BLaER1 (cell line): ENCODE data around the gene CLSTN3.

Source experiments
- H3K27ac ChIP-seq: shearing (Covaris generic); formaldehyde crosslinking; 2 replicates; pipeline ENCODE4 v1.8.1; 2022
- H3K27me3 ChIP-seq: shearing (Covaris generic); formaldehyde crosslinking; 2 replicates; pipeline ENCODE4 v1.8.1; 2022
- H3K36me3 ChIP-seq: shearing (Covaris generic); formaldehyde crosslinking; 2 replicates; pipeline ENCODE4 v1.8.1; 2022
- H3K4me1 ChIP-seq: shearing (Covaris generic); formaldehyde crosslinking; 2 replicates; pipeline ENCODE4 v1.8.1; 2022
- H3K4me2 ChIP-seq: shearing (Covaris generic); formaldehyde crosslinking; 2 replicates; pipeline ENCODE4 v1.8.1; 2022
- H3K4me3 ChIP-seq: shearing (Covaris generic); formaldehyde crosslinking; 2 replicates; pipeline ENCODE4 v1.8.1; 2022
- H3K9ac ChIP-seq: shearing (Covaris generic); formaldehyde crosslinking; 2 replicates; pipeline ENCODE4 v1.8.1; 2022
- H3K9me3 ChIP-seq: shearing (Covaris generic); formaldehyde crosslinking; 2 replicates; pipeline ENCODE4 v1.8.1; 2022
- H4K20me1 ChIP-seq: shearing (Covaris generic); formaldehyde crosslinking; 2 replicates; pipeline ENCODE4 v1.8.1; 2022
- Cebpa-rat ChIP-seq: shearing (Covaris generic); IDR thresholded peaks from 2 replicates; pipeline ENCODE4 v1.8.1; 2022

Gene CLSTN3

DNA sequence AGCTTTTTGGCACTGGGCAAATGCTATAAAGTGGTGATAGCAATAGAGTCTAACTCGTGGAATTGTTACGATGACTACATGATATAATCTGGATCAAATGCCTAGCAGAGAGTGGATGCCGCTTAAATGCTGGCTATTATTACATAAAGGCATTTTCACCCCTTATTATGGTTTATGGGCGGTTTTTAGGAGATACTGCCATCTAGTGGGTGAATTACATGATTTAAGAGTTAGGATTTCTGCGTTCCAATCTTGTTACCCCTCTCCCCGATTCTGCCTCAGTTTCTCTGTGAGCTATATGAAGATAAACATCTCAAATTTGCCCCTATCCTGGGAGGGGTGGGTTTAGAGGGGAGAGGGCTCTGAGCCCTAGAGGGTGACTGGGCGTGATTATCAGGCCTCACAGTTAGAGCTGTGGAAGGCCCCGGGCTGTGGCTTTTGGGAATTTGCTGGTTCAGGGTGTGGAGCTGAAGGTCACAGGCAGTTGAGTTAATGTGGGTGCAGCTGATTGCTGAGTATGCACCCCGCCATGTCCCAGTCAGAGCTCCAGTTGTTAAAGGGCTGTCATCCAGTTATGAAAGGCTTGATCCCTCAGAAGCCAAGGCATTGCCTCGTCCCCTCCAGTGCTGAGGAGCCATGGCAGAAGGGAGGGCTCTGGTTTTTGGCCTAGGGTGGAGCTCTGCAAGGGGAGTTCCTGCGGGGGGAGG, 14.4 kb downstream of the CLSTN3 start:
- H3K4me2 ChIP-seq: no peak overlapping the region
- TF ChIP-seq Cebpa-rat: no peak
- peaks cover 87% of the 10 kb centered on the region for H3K36me3 ChIP-seq
- H3K9me3 ChIP-seq: no peaks in the 10 kb centered on the region
- H4K20me1 ChIP-seq: no peaks in the 10 kb centered on the region
- H3K9ac ChIP-seq: no peak overlapping the region
- no peaks in the 10 kb centered on the region for H3K27me3 ChIP-seq
- no peaks in the 10 kb centered on the region for H3K4me1 ChIP-seq
- H3K27ac ChIP-seq: no peak overlapping the region
- no peak overlapping the region for H3K4me3 ChIP-seq

DNA sequence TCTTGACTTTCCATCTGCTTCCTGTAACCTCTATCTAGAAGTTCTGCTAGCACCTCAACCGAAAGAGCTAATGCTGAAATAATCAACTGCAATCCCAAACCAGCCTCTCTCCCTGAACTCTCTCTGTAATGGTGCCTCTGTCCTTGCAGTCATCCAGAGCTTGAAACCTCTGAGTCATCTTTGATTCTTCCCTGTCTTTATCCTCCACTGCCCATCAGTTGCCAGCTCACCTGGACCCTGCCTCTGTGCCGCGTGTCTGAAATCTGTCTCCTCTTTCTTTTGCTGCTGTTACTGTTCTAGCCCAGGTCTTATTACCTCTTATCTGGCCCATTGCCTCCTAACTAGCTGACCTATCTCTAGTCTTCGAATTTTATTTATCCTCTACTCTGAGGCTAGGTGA, 15.5 kb downstream of the CLSTN3 start:
- Histone ChIP-seq H3K9ac (no peak overlapping the region), H3K4me3 (no peak overlapping the region), H3K27me3 (no peaks in the 10 kb centered on the region), H3K27ac (no peak overlapping the region), H3K4me1 (no peaks in the 10 kb centered on the region), H4K20me1 (no peaks in the 10 kb centered on the region), H3K36me3 (peaks cover 87% of the 10 kb centered on the region), H3K4me2 (no peak overlapping the region), H3K9me3 (no peaks in the 10 kb centered on the region)
- no peak for TF ChIP-seq Cebpa-rat

DNA sequence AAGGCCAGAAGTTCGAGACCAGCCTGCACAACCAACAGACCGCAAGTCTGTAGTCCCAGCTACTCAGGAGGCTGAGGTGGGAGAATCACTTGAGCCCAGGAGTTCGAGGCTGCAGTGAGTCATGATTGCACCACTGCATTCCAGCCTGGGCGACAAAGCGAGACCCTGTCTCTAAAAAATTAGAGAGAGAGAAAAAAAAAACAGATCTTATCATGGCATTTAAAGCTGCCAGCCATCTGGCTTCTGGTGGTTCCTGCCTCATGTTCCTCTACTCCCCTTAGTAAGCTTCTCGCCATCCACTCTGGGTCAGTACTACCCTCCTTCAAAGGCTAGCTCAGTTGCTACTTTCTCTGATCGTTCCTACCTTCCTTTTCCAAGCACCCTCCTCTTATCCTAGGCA, 16.1 kb downstream of the CLSTN3 start:
- no peak overlapping the region for H3K9ac ChIP-seq
- no peak overlapping the region for H3K4me2 ChIP-seq
- no peak for TF ChIP-seq Cebpa-rat
- H3K4me1 ChIP-seq: no peaks in the 10 kb centered on the region
- peaks cover 89% of the 10 kb centered on the region for H3K36me3 ChIP-seq
- H3K9me3 ChIP-seq: no peaks in the 10 kb centered on the region
- H4K20me1 ChIP-seq: no peaks in the 10 kb centered on the region
- H3K27ac ChIP-seq: no peak overlapping the region
- H3K4me3 ChIP-seq: no peak overlapping the region
- H3K27me3 ChIP-seq: no peaks in the 10 kb centered on the region

DNA sequence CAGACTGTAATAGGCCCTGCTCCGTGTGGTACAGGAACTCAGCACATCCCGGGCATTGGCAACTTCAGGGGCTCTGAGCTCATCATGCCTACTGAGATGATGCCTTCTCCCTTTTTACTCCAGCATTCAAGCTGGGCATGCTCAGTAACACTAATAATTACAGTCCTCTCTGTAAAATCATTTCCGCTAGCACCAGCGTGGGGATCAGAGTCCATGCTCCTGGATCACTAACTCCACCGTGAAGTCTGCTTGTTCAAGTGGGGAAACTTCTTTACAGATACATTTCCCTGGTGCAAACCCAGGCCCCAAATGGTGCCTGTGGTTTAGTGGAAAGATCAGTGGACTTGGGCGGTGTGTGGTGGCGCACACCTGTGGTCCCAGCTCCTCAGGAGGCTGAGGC, 16.7 kb downstream of the CLSTN3 start:
- Histone ChIP-seq H3K27ac (no peak overlapping the region), H3K36me3 (peaks cover 89% of the 10 kb centered on the region), H3K4me3 (no peak overlapping the region), H3K4me1 (no peaks in the 10 kb centered on the region), H3K9me3 (no peaks in the 10 kb centered on the region), H3K9ac (no peak overlapping the region), H3K27me3 (no peaks in the 10 kb centered on the region), H3K4me2 (no peak overlapping the region), H4K20me1 (no peaks in the 10 kb centered on the region)
- no peak for TF ChIP-seq Cebpa-rat

DNA sequence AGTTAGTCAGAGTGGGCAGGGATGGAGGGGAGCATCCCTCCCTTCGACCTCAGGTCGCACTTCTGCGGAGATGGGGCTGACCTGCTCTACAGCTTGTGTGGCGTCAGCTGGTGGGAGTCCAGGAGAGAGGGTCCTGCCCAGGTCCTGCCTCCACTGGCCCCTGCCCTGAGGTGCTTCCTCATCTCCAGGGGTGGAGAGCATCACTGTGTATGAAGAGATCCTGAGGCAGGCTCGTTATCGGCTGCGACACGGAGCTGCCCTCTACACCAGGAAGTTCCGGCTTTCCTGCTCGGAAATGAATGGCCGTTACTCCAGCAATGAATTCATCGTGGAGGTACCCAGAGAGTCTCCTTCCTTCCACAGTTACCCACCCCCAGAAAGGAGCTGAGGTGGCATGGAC, 20.2 kb downstream of the CLSTN3 start:
- no peak for TF ChIP-seq Cebpa-rat
- peaks cover 14% of the 10 kb centered on the region for H3K4me1 ChIP-seq
- no peak overlapping the region for H3K9ac ChIP-seq
- no peak overlapping the region for H3K4me2 ChIP-seq
- no peaks in the 10 kb centered on the region for H4K20me1 ChIP-seq
- H3K4me3 ChIP-seq: no peak overlapping the region
- H3K27me3 ChIP-seq: no peaks in the 10 kb centered on the region
- no peaks in the 10 kb centered on the region for H3K9me3 ChIP-seq
- H3K27ac ChIP-seq: no peak overlapping the region
- H3K36me3 ChIP-seq: peaks cover 94% of the 10 kb centered on the region

DNA sequence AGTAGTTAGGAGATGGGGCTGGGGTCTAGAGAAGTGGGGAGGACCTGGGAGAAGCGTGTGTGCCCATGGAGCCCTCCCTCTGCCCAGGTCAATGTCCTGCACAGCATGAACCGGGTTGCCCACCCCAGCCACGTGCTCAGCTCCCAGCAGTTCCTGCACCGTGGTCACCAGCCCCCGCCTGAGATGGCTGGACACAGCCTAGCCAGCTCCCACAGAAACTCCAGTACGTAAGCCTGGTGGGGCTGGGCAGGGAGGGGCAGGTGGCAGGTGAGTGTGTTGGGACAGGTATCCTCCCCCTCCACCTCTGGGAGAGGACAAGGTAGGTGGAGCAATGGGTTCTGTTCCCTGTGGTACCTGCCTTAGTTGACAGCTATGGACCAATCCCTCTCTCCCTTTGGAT, 20.7 kb downstream of the CLSTN3 start:
- Histone ChIP-seq H4K20me1 (no peaks in the 10 kb centered on the region), H3K4me3 (no peak overlapping the region), H3K36me3 (peaks cover 95% of the 10 kb centered on the region), H3K27me3 (no peaks in the 10 kb centered on the region), H3K4me1 (peaks cover 14% of the 10 kb centered on the region), H3K27ac (no peak overlapping the region), H3K4me2 (no peak overlapping the region), H3K9me3 (no peaks in the 10 kb centered on the region), H3K9ac (no peak overlapping the region)
- no peak for TF ChIP-seq Cebpa-rat

DNA sequence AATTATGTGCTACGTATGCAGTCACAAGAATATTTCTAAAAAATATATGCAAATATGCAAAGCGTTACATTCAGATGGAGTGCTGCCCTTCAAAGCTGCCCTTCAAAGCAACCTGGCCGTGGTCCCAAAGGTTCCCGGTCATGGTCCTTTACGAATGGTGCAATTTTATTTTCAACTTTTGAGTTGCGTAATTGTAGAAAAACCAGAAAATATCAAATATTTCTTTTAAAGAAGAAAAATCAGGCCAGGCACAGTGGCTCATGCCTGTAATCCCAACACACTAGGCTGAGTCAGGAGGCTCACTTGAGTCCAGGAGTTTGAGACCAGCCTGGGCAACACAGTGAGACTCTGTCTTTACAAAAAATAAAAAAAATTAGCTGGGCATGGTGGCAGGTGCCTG, 21.4 kb downstream of the CLSTN3 start:
- TF ChIP-seq Cebpa-rat: peak; percentile 58; the same call in 1 of the 2 replicates
- Histone ChIP-seq H3K4me3 (no peak overlapping the region), H3K27me3 (no peaks in the 10 kb centered on the region), H4K20me1 (no peaks in the 10 kb centered on the region), H3K9me3 (no peaks in the 10 kb centered on the region), H3K27ac (no peak overlapping the region), H3K4me1 (peaks cover 14% of the 10 kb centered on the region), H3K4me2 (no peak overlapping the region), H3K36me3 (peaks cover 95% of the 10 kb centered on the region), H3K9ac (no peak overlapping the region)

DNA sequence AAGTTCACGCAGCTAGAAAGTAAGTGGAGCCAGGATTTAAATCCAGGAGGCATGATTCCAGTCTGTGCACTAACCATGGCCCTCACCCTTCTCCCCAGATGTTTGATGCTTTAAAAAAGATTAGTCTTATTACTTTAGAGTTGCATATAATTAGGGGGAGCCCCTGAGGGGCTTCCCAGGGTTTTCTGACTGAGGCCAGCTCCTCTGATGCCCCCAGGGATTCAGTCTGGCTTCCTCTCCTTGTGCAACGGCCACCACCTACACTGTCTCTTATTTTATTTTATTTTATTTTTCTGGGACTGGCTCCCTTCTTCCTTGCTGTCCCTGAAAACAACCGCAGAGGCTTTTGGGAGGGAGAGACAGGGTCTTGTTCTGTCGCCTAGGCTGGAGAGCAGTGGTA, 22.6 kb downstream of the CLSTN3 start:
- Histone ChIP-seq H3K9ac (peak overlapping the region; percentile 2; the same call in 1 of the 2 replicates), H3K27me3 (no peaks in the 10 kb centered on the region), H3K27ac (peak overlapping the region; percentile 39; the same call in 1 of the 2 replicates), H3K36me3 (peaks cover 96% of the 10 kb centered on the region), H3K9me3 (no peaks in the 10 kb centered on the region), H3K4me2 (peak overlapping the region; percentile 65), H4K20me1 (no peaks in the 10 kb centered on the region), H3K4me1 (peaks cover 14% of the 10 kb centered on the region), H3K4me3 (no peak overlapping the region)
- TF ChIP-seq Cebpa-rat: no peak

DNA sequence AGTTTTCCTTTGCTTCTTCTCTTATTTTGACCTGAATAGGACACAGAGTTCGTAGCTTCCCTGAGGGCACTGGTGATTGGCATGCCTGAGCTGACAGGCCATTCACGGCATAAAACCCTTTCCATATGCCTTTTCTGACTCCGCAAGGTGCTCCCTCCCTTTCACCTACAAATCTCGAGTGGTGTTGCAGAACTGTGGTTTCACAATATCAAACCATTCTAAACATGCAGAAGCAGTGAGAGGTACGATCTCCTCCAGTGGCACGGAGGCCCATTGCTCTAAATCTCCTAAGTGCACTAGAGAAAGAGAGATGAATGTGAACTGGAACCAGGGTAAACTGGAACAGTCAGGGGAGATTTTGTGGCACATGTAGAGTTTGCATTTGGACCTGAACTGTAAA, 23.9 kb downstream of the CLSTN3 start:
- Histone ChIP-seq H3K4me2 (no peak overlapping the region), H3K4me3 (no peak overlapping the region), H4K20me1 (no peaks in the 10 kb centered on the region), H3K27me3 (no peaks in the 10 kb centered on the region), H3K9me3 (no peaks in the 10 kb centered on the region), H3K4me1 (peaks cover 14% of the 10 kb centered on the region), H3K27ac (0 out of 2 replicates have a peak overlapping the region, but pooled peaks have one; percentile 9), H3K36me3 (peaks cover 88% of the 10 kb centered on the region), H3K9ac (no peak overlapping the region)
- no peak for TF ChIP-seq Cebpa-rat

DNA sequence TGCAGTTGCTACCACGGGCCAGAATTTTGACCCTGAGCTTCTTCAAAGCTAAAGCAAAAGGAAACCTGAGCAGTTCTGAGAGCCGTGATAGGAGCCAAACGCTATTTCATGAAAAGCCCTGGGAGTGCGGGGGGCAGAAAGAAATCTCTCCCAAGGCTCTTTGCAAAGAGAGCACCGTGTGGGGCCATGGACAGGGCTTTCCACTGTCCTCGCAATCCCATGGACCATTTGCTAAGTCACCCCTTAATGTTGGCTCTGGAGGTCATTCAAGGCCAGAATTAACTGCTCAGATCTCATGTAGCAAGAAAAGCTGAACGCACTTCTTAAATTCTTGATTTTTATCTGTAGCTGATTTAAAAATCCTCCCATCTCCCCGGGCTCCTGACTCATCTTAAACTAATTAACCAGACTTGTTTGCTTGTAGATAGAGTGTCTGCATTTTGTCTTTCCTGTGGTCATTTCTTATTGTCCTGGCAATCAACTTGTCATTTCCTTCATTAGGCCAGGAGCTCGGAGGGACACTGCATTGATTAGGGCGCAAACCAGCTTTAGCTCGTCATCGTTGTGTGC, 24.8 kb downstream of the CLSTN3 start:
- no peak overlapping the region for H3K4me3 ChIP-seq
- H3K27me3 ChIP-seq: no peaks in the 10 kb centered on the region
- H3K27ac ChIP-seq: no peak overlapping the region
- H3K4me1 ChIP-seq: peaks cover 14% of the 10 kb centered on the region
- no peaks in the 10 kb centered on the region for H4K20me1 ChIP-seq
- H3K36me3 ChIP-seq: peaks cover 82% of the 10 kb centered on the region
- H3K9me3 ChIP-seq: no peaks in the 10 kb centered on the region
- TF ChIP-seq Cebpa-rat: no peak
- no peak overlapping the region for H3K4me2 ChIP-seq
- no peak overlapping the region for H3K9ac ChIP-seq
